H1 (cell line): ENCODE measurements around the gene FBXO7. TPM values are rescaled to one million over a fixed set of nuclear protein-coding genes. Genes with fewer than 3 reads are reported as not detected.

Source experiments
- CTCF ChIA-PET: fragments of 300-600 bp; sonication (Branson Sonifier 250); formaldehyde crosslinking; loops from one replicate; lab custom pipeline; 2021; ENCODE audit not compliant: partially characterized antibody; lab: Charles Lee
- POLR2A ChIA-PET: fragments of 300-600 bp; sonication (Branson Sonifier 250); formaldehyde crosslinking; loops from one replicate; lab custom pipeline; 2021; ENCODE audit warnings: inconsistent platforms; ENCODE audit not compliant: partially characterized antibody; lab: Charles Lee
- DNase-seq, 2 experiments: peaks; one replicate each; pipeline versions ENCODE4 v3.0.0 to v3.0.0-alpha.2; 2010 to 2022; ENCODE audit warnings: low spot score in 2 of 2, low read depth in 1 of 2, mixed read lengths in 1 of 2
- FAIRE-seq: peaks from 2 replicates; lab custom pipeline; 2011; peaks lifted over from hg19 to GRCh38; lab: Jason Lieb, UNC
- H2AFZ ChIP-seq: 2 replicates; pipeline ENCODE4 v1.8.1; 2012; ENCODE audit warnings: low read length, inconsistent platforms
- H2AK5ac ChIP-seq: 2 replicates; pipeline ENCODE4 v1.6.1; 2013; ENCODE audit warnings: low read depth, low read length
- H2BK120ac ChIP-seq: replicated peaks from 2 replicates; pipeline ENCODE3; 2013; ENCODE audit warnings: low read depth, low read length, inconsistent platforms
- H2BK12ac ChIP-seq: 2 replicates; pipeline ENCODE4 v1.6.1; 2013; ENCODE audit warnings: low read depth, low read length
- H2BK15ac ChIP-seq: 2 replicates; pipeline ENCODE4 v1.6.1; 2013; ENCODE audit warnings: low read length
- H2BK20ac ChIP-seq: 2 replicates; pipeline ENCODE4 v1.6.1; 2013; ENCODE audit warnings: low read length
- H2BK5ac ChIP-seq: 2 replicates; pipeline ENCODE4 v1.6.1; 2013; ENCODE audit warnings: low read depth, low read length
- H3K14ac ChIP-seq: 2 replicates; pipeline ENCODE4 v1.6.1; 2013; ENCODE audit warnings: inconsistent platforms; ENCODE audit not compliant: insufficient read length
- H3K18ac ChIP-seq: 2 replicates; pipeline ENCODE4 v1.6.1; 2013; ENCODE audit warnings: low read length; ENCODE audit errors: extremely low read depth
- H3K23ac ChIP-seq: 2 replicates; pipeline ENCODE4 v1.6.1; 2013; ENCODE audit warnings: inconsistent platforms; ENCODE audit not compliant: insufficient read length
- H3K23me2 ChIP-seq: 2 replicates; pipeline ENCODE4 v1.6.1; 2013; ENCODE audit warnings: low read depth, low read length
- H3K27ac ChIP-seq: 2 replicates; pipeline ENCODE4 v1.6.1; 2011; ENCODE audit warnings: low read depth, low read length, inconsistent platforms
- H3K27me3 ChIP-seq, 4 experiments: replicated peaks in 1 of 4; 1 replicate in 1 of 4; 2 replicates in 3 of 4; pipeline versions ENCODE4 v1.6.1 to v1.8.1; 2011 to 2013; ENCODE audit warnings: low read length in 3 of 4, mild to moderate bottlenecking in 3 of 4, inconsistent platforms in 2 of 4, mixed read lengths in 2 of 4, moderate library complexity in 1 of 4; ENCODE audit not compliant: control insufficient read depth in 3 of 4, insufficient read depth in 3 of 4; ENCODE audit errors: extremely low read depth in 1 of 4
- H3K36me3 ChIP-seq, 4 experiments: 2 replicates each; pipeline versions ENCODE4 v1.6.1 to v1.8.1; 2011 to 2013; ENCODE audit warnings: mild to moderate bottlenecking in 4 of 4, low read length in 3 of 4, moderate library complexity in 2 of 4, control low read depth in 1 of 4, inconsistent platforms in 1 of 4; ENCODE audit not compliant: insufficient read depth in 4 of 4, control insufficient read depth in 2 of 4
- H3K4ac ChIP-seq: replicated peaks from 2 replicates; pipeline ENCODE3; 2013; ENCODE audit warnings: low read length, low read depth, mixed read lengths, inconsistent platforms; ENCODE audit not compliant: insufficient read length
- H3K4me1 ChIP-seq, 4 experiments: replicated peaks in 1 of 4; 1 replicate in 1 of 4; 2 replicates in 3 of 4; pipeline versions ENCODE4 v1.6.1 to v1.8.1; 2011 to 2013; ENCODE audit warnings: low read length in 3 of 4, inconsistent platforms in 2 of 4, mixed read lengths in 1 of 4; ENCODE audit not compliant: insufficient read depth in 4 of 4, control insufficient read depth in 3 of 4
- H3K4me2 ChIP-seq, 2 experiments: 2 replicates each; pipeline versions ENCODE4 v1.6.1 to v1.8.1; 2011 to 2013; ENCODE audit warnings: low read depth in 2 of 2, low read length in 2 of 2, control low read depth in 1 of 2, inconsistent platforms in 1 of 2, mild to moderate bottlenecking in 1 of 2; ENCODE audit not compliant: insufficient read depth in 1 of 2
- H3K4me3 ChIP-seq, 4 experiments: fragments of 200-600, 300-600 bp in 1 of 4; sonication (generic), shearing (Covaris generic), sonication (Bioruptor Twin) in 1 of 4; 2 replicates each; pipeline versions ENCODE4 v1.5.1 to v1.8.1; 2011 to 2016; ENCODE audit warnings: low read length in 4 of 4, low read depth in 3 of 4, control low read depth in 2 of 4, inconsistent platforms in 2 of 4, mild to moderate bottlenecking in 2 of 4, mixed read lengths in 1 of 4, moderate library complexity in 1 of 4; ENCODE audit not compliant: insufficient read depth in 2 of 4; ENCODE audit errors: extremely low read depth in 1 of 4
- H3K56ac ChIP-seq: replicated peaks from 2 replicates; pipeline ENCODE3; 2013; ENCODE audit warnings: low read depth, mild to moderate bottlenecking, mixed read lengths, low read length, inconsistent platforms; ENCODE audit not compliant: insufficient read length
- H3K79me1 ChIP-seq: 2 replicates; pipeline ENCODE4 v1.6.1; 2013; ENCODE audit warnings: low read depth, low read length, control low read depth
- H3K79me2 ChIP-seq, 2 experiments: 2 replicates each; pipeline versions ENCODE4 v1.6.1 to v1.8.1; 2012 to 2013; ENCODE audit warnings: low read length in 2 of 2, mild to moderate bottlenecking in 2 of 2, inconsistent platforms in 1 of 2; ENCODE audit not compliant: insufficient read depth in 2 of 2, control insufficient read depth in 1 of 2
- H3K9ac ChIP-seq, 4 experiments: replicated peaks in 1 of 4; 1 replicate in 1 of 4; 2 replicates in 3 of 4; pipeline versions ENCODE4 v1.6.1 to v1.8.1; 2011 to 2013; ENCODE audit warnings: low read depth in 3 of 4, low read length in 3 of 4, control low read depth in 2 of 4, mild to moderate bottlenecking in 2 of 4, moderate library complexity in 2 of 4, inconsistent platforms in 1 of 4; ENCODE audit errors: extremely low read depth in 1 of 4
- H3K9me3 ChIP-seq, 2 experiments: 2 replicates each; pipeline versions ENCODE4 v1.6.1 to v1.8.1; 2012 to 2013; ENCODE audit warnings: mild to moderate bottlenecking in 2 of 2, moderate library complexity in 2 of 2, control low read depth in 1 of 2, inconsistent platforms in 1 of 2, low read depth in 1 of 2, low read length in 1 of 2, mixed read lengths in 1 of 2; ENCODE audit not compliant: insufficient read depth in 2 of 2
- H4K20me1 ChIP-seq, 2 experiments: replicated peaks in 1 of 2; 2 replicates each; pipeline versions ENCODE3 to v1.8.1; 2011 to 2013; ENCODE audit warnings: inconsistent platforms in 2 of 2, low read length in 2 of 2, mild to moderate bottlenecking in 1 of 2; ENCODE audit not compliant: insufficient read depth in 2 of 2, control insufficient read depth in 1 of 2
- H4K5ac ChIP-seq: 2 replicates; pipeline ENCODE4 v1.6.1; 2013; ENCODE audit warnings: low read length, low read depth, mixed read lengths, inconsistent platforms; ENCODE audit not compliant: insufficient read length
- H4K8ac ChIP-seq: 2 replicates; pipeline ENCODE4 v1.8.0; 2013; ENCODE audit warnings: mild to moderate bottlenecking, moderate library complexity, low read length, inconsistent platforms; ENCODE audit not compliant: insufficient read depth; ENCODE audit errors: extremely low read depth
- H4K91ac ChIP-seq: replicated peaks from 2 replicates; pipeline ENCODE3; 2013; ENCODE audit warnings: low read length, mixed read lengths, inconsistent platforms; ENCODE audit not compliant: insufficient read length
- BRCA1 ChIP-seq: IDR thresholded peaks from 2 replicates; pipeline ENCODE4 v1.6.1; 2012; ENCODE audit warnings: low read depth, low read length, improper control_type of control experiment
- GABPA ChIP-seq: IDR thresholded peaks from 2 replicates; pipeline ENCODE4 v1.6.1; 2011; ENCODE audit warnings: mild to moderate bottlenecking, low read length, moderate library complexity, borderline replicate concordance; ENCODE audit not compliant: insufficient read depth
- WGBS, 2 experiments: shearing (Covaris generic) in 1 of 2; methylation state at CpG; one replicate each; pipeline versions ENCODE4 v1.1.6 to v1.1.7; 2013 to 2015; ENCODE audit warnings: low lambda C conversion rate in 2 of 2, mixed read lengths in 2 of 2, inconsistent platforms in 1 of 2, low coverage in 1 of 2, missing lambda C conversion rate in 1 of 2; ENCODE audit not compliant: insufficient replicate concordance in 2 of 2, insufficient coverage in 1 of 2, insufficient read length in 1 of 2; ENCODE audit errors: extremely low coverage in 1 of 2, missing lambda C conversion rate in 1 of 2; 5-methylcytosine and 5-hydroxymethylcytosine counted together
- polyA plus RNA-seq, 7 experiments: library from polyadenylated mRNA; depleted of rRNA in 3 of 7; stranded (reverse) in 5 of 7; unstranded in 2 of 7; fragments of >200 nt in 5 of 7; fragments of 200-250 nt in 2 of 7; gene quantifications; 1 replicate in 5 of 7; 2 replicates in 1 of 7; 4 replicates in 1 of 7; pipeline versions ENCODE4 v1.2.1 to v1.2.3, GENCODE V29; 2011 to 2013; ENCODE audit warnings: missing spikeins in 2 of 7, mixed read lengths in 2 of 7
- total RNA-seq: library from RNA; stranded (reverse); fragmentation: NEBNext Ultra II Directional; extraction: Animal tissue kit (Norgen Biotek cat#: 25700); gene quantifications from 2 replicates; pipeline ENCODE4 v1.2.1, GENCODE V29; 2021

FBXO7 gene
- total and polyA plus RNA-seq, 2 of the 8 experiments (the other 6 are each of a cell fraction or from before 2014, with no cell fraction given): 62.7 to 76.1 TPM

DNA sequence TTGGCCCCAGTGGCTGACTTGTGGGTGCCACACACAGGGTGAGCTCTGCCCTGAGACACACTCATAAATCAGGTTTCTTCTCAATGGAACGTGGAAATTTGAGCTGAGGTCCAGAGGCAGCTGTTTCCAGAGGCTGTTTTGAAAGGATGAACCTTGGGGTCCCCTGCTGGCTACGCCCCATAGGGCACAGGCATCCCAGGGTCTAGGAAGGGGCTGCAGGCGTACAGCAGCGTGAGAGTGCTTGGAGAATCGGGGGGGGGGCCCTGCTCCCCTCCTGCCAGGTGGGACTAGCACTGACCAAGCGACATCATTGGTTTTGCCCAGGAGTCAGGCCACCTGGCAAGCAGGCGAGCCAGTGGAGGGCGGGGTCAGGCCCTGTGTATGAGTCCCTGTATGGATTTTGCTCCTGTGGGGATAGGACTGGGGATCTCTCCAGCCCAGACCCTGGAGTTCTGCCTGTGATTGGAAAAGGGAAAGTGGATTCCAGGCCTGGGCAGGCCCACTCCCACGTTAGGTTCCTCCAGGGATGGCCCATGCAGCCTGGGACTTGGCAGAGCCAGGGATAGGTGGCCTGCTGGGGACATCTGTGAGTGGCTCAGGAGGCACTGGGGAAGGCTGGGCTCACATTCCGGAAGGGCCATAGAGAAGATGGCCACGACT lies 61.0 kb downstream of the FBXO7 start:
- no peak overlapping the region for H3K18ac ChIP-seq
- ChIA-PET CTCF (interaction anchor here (0.8 to 2.3 kb wide), 5 partner anchors 8 to 452 kb away, joined by 3 to 10 read pairs (median 3); no protein-coding TSS in a partner anchor), POLR2A (no interaction called here)
- H3K56ac ChIP-seq: no peak overlapping the region
- no peak overlapping the region for H2AK5ac ChIP-seq
- 88% methylated on average over 11 of the region's 11 CpGs; no CpG with 5 or more reads in 1 of the 2 experiments for WGBS, 2 experiments
- H3K4me2 ChIP-seq: no peak overlapping the region
- H3K9ac ChIP-seq: no peak overlapping the region
- H2AFZ ChIP-seq: no peak overlapping the region
- H4K20me1 ChIP-seq: no peaks in the 10 kb centered on the region
- H3K23ac ChIP-seq: no peak overlapping the region
- H2BK120ac ChIP-seq: no peak overlapping the region
- H4K5ac ChIP-seq: no peak overlapping the region
- no peak overlapping the region for H4K91ac ChIP-seq
- no peak overlapping the region for H3K14ac ChIP-seq
- peaks cover 0 to 4% (median 2%) of the 10 kb centered on the region in 4 experiments; a peak in 3 of 8 replicates for H3K36me3 ChIP-seq
- DNase-seq (no peak), FAIRE-seq (no peak)
- H3K79me2 ChIP-seq: no peaks in the 10 kb centered on the region
- H4K8ac ChIP-seq: no peak overlapping the region
- H3K4me1 ChIP-seq: no peaks in the 10 kb centered on the region; a peak in 1 of 7 replicates
- no peak overlapping the region for H3K4me3 ChIP-seq
- no peaks in the 10 kb centered on the region for H3K9me3 ChIP-seq
- H2BK15ac ChIP-seq: no peak overlapping the region
- H3K23me2 ChIP-seq: peaks cover 4% of the 10 kb centered on the region
- H2BK20ac ChIP-seq: no peak overlapping the region
- H3K79me1 ChIP-seq: no peaks in the 10 kb centered on the region
- no peak overlapping the region for H3K27ac ChIP-seq
- no peaks in the 10 kb centered on the region for H3K27me3 ChIP-seq
- H2BK5ac ChIP-seq: no peak overlapping the region
- H3K4ac ChIP-seq: no peak overlapping the region
- no peak overlapping the region for H2BK12ac ChIP-seq
- TF ChIP-seq BRCA1 (no peak), GABPA (no peak)
